PFSK-1 (cell line): ENCODE results near the gene CORIN.

ENCODE experiments used
- FOXP2 ChIP-seq: optimal IDR thresholded peaks from 2 replicates; pipeline ENCODE3; 2011; ENCODE audit warnings: borderline replicate concordance, control low read depth, inconsistent platforms; ENCODE audit not compliant: insufficient read depth; ENCODE audit errors: extremely low read length, extremely low read depth
- POLR2AphosphoS5 ChIP-seq: IDR thresholded peaks from 2 replicates; pipeline ENCODE4 v1.6.1; 2012; ENCODE audit warnings: low read depth, mild to moderate bottlenecking, control low read depth, low read length, moderate library complexity
- REST ChIP-seq, 2 experiments: IDR thresholded peaks; 2 replicates each; pipeline versions ENCODE4 v1.6.1 to v1.8.0; 2011 to 2012; ENCODE audit warnings: low read depth in 2 of 2, low read length in 2 of 2, control low read depth in 1 of 2, inconsistent platforms in 1 of 2, mild to moderate bottlenecking in 1 of 2, moderate library complexity in 1 of 2; ENCODE audit not compliant: insufficient read depth in 1 of 2
- SIN3A ChIP-seq: IDR thresholded peaks from 2 replicates; pipeline ENCODE4 v1.6.1; 2012; ENCODE audit warnings: mild to moderate bottlenecking, low read length, moderate library complexity, borderline replicate concordance; ENCODE audit not compliant: insufficient read depth
- TAF1 ChIP-seq: IDR thresholded peaks from 2 replicates; pipeline ENCODE4 v1.6.1; 2012; ENCODE audit warnings: low read length, control low read depth, borderline replicate concordance; ENCODE audit not compliant: insufficient read depth

The CORIN gene

GRCh38 chr4:47650584-47651130, 187.2 kb downstream of the CORIN start:
- TF ChIP-seq SIN3A = no peak
- no peak for TF ChIP-seq FOXP2
- TF ChIP-seq TAF1 = no peak
- no peak for TF ChIP-seq REST (IDR thresholded peaks at IDR 0.05; ENCODE audit: insufficient read depth in 1 of 2, low read depth in 2 of 2, low read length in 2 of 2)
- no peak for TF ChIP-seq POLR2AphosphoS5

GRCh38 chr4:47647544-47647943, 190.3 kb downstream of the CORIN start:
- no peak for TF ChIP-seq POLR2AphosphoS5
- no peak for TF ChIP-seq SIN3A
- no peak for TF ChIP-seq FOXP2
- TF ChIP-seq REST (IDR thresholded peaks at IDR 0.05; ENCODE audit: insufficient read depth in 1 of 2, low read depth in 2 of 2, low read length in 2 of 2) = no peak
- TF ChIP-seq TAF1 = no peak

GRCh38 chr4:47647029-47647428, 190.8 kb downstream of the CORIN start:
- TF ChIP-seq POLR2AphosphoS5 = no peak
- TF ChIP-seq SIN3A = no peak
- TF ChIP-seq REST (IDR thresholded peaks at IDR 0.05; ENCODE audit: insufficient read depth in 1 of 2, low read depth in 2 of 2, low read length in 2 of 2) = no peak
- no peak for TF ChIP-seq TAF1
- TF ChIP-seq FOXP2 = no peak

GRCh38 chr4:47646372-47646771, 191.5 kb downstream of the CORIN start:
- no peak for TF ChIP-seq POLR2AphosphoS5
- TF ChIP-seq REST (IDR thresholded peaks at IDR 0.05; ENCODE audit: insufficient read depth in 1 of 2, low read depth in 2 of 2, low read length in 2 of 2) = no peak
- no peak for TF ChIP-seq FOXP2
- TF ChIP-seq TAF1 = no peak
- no peak for TF ChIP-seq SIN3A

- TF ChIP-seq POLR2AphosphoS5 (no peak), TAF1 (no peak), REST (IDR thresholded peaks at IDR 0.05; ENCODE audit: insufficient read depth in 1 of 2, low read depth in 2 of 2, low read length in 2 of 2) (no peak), FOXP2 (no peak), SIN3A (no peak)
Measured at GRCh38 chr4:47643845-47644244, 194.0 kb downstream of the CORIN start.
